ENCODE data around the gene OR9Q1.
A peak's percentile ranks its signal among the peaks of the same experiment; 100 is the strongest.

Gene OR9Q1

DNA sequence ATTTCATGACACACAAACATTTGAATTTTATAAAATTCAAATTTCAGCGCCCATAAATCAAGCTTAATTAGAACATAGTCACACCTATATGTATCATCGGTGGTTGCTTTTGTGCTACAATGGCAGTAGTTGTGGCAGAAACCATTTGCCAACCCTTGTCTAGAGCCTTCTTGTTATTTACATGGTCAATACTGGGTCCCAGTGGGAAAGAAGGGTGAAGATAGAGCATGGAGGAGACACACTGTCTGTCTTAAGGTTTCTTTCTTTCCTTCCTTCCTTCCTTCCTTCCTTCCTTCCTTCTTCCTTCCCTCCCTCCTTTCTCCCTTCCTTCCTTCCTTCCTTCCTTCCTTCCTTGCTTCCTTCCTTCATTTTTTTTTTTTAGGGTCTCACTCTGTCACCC is 10.8 kb downstream of the OR9Q1 start:
- DNase-seq (ENCODE audit: low read depth) = no peak

DNA sequence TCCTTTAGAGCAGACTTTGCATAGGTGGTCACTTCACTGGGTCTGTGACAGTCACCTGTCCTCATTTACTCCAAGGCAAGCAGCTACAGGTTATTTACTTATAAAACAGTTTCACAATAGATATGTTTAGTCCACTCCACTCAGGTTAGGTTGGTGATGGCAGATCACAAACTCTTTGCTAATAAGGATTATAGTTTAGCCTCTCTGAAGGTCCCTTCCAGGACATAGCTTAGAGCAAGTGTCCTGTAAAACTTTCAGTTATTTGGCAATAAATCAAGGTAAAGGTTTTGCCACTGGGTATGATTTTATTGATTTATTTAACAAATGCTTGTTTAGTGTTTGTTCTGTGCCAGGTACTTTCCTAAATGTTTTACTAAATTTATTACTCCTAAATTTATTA is 15.9 kb downstream of the OR9Q1 start:
- no peak for DNase-seq (ENCODE audit: low read depth)

DNA sequence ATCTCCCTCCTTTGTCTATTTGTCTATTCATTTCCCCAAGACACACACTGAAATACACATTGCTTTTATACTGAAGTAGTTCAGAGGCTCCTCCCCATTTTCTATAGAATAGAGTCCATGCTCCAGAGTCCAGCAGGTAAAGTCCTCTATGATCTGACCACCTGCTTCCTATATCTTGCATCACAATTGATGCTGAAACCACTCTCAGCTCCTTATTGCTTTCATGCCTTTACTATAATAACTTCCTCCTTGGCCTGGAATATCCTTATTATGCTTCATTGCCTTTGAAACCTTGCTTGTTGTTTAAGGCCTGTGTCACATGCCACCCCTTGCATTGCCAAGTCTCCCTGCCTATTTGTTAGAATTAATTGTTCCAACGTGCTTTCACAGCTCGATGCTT is 19.7 kb downstream of the OR9Q1 start:
- DNase-seq (ENCODE audit: low read depth) = no peak

- no peak for DNase-seq (ENCODE audit: low read depth)
Observed at GRCh38 chr11:58046231-58046630, 22.6 kb downstream of the OR9Q1 start.

DNA sequence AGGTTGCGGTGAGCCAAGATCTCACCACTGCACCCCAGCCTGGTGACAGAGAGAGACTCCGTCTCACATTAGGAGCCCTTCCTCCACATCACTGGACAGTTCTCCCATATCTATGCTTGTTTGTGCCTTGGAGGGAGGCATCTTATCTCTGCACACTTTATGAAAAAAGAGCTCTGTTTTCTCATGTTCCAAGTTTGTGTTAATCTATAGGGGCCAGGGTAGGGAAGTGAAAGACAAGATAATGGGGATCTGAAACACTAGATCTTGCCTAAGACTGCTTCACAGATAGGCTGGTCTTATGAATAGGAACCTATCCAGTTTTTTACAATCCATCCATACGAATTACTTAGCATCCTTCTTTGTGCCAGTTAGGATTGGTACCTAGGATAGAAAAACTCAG is 24.1 kb downstream of the OR9Q1 start:
- DNase-seq (ENCODE audit: low read depth) = no peak

DNA sequence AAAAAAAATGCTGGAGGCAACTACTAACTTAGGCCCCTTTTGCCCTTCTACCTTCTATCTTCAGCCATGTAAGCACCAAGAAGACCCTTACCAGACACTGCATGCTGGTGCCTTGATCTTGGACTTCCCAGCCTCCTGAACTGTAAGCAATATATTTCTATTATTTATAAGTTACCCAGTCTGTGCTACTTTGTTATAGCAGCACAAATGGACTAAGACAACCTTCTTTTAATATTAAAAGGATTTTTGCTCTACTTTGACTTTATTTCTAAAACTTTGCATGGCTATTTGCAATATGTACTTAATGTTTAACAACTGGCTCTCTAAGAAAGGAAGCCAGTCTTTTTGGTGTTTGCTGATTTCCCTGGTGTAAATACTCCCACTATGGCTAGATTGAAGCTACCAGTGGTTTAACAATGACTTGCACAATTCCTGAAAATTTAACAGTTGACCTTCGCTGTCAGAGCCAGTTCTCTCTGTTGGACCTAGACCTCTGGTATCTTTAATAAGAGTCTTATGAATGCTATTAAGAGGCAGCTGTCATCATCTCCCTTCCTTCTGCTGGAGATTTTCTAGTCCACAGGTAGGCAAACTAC is 32.2 kb downstream of the OR9Q1 start:
- DNase-seq (ENCODE audit: low read depth) = no peak

DNA sequence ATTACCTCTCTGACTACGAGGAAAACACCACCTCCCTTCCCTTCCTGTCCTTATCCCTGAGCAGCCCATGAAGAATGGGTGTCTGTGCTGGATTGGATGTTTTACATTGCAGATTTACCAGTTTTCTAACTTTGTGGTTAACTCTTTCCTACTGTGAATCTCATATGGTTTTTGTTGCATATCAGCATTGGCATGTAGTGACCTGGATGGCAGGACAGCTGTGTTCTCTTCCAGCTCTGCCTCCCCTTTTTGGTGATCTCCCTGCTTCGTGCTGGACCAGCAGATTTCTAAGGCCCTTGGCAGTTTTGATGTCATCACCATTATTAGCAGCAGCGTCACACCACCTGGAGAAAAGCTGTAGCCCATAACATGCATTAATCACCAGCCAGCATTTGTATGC is 33.8 kb downstream of the OR9Q1 start:
- DNase-seq (ENCODE audit: low read depth) = peak; percentile 68

- no peak for DNase-seq (ENCODE audit: low read depth)
Observed at GRCh38 chr11:58058276-58059006, 34.8 kb downstream of the OR9Q1 start.

- peak; percentile 97 for DNase-seq (ENCODE audit: low read depth)
Observed at GRCh38 chr11:58059007-58059350, 35.3 kb downstream of the OR9Q1 start.

GRCh38 chr11:58060535-58060934 is 36.9 kb downstream of the OR9Q1 start:
- no peak for DNase-seq (ENCODE audit: low read depth)

GRCh38 chr11:58060939-58061672 is 37.4 kb downstream of the OR9Q1 start:
- DNase-seq (ENCODE audit: low read depth) = peak; percentile 41

DNA sequence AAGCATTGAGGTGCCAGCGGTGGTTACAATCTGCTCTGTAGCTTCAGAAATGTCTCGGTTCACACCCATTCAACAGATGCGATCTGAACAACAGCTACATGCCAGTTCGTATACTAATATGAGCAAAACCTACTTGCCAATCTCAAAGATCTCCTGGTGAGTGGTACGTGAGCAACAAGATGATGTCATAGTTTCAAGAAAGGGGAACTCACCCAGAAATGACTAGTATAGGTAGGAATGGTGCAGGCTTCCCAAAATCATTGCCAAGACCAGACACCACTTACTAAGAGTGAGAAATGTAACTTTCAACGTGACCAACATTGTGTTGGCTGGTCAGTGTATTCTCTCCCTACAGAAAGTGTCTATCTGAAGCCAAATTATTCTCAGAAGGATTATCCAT is 38.1 kb downstream of the OR9Q1 start:
- DNase-seq (ENCODE audit: low read depth) = peak; percentile 83

GRCh38 chr11:58067685-58068084 is 44.0 kb downstream of the OR9Q1 start:
- no peak for DNase-seq (ENCODE audit: low read depth)

GRCh38 chr11:58068655-58069054 is 45.0 kb downstream of the OR9Q1 start:
- DNase-seq (ENCODE audit: low read depth) = no peak

DNA sequence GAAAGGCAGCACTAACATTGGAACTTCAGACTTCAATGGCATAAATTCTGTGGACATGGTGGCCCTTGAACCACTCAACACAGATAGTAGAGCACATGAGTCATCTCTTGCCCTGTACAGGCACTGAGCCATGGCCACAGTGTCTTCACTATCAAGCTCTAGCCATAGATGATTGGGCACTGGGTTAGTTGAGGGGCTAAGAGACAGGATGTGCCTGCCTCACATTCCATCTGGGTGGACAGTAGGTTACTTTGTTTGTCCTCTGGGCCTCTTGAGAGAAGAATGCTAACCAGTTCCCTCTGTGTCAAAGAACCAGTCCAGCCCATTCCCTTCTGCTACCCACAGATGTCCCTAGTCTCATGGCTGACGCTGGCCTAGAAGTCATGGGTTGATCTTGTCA is 46.9 kb downstream of the OR9Q1 start:
- DNase-seq (ENCODE audit: low read depth) = no peak

DNA sequence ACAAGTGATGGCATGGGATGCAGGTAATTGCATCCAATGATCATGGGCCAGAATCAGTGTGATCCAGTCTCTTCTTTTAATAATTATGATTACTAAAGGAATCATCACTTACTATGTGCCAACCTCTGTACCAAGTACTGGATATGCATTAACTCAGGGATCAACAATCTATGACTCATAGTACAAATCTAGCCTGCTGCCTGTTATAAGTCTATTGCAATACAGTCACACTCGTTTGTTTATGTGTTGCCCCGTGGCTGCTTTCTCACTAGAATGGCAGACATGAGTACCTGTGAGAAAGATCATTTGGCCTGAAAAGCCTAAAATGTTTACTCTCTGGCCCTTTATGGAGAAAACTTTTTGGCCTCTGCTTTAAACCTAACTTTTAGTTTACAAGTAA is 52.1 kb downstream of the OR9Q1 start:
- peak; percentile 92 for DNase-seq (ENCODE audit: low read depth)

- DNase-seq (ENCODE audit: low read depth) = no peak
Observed at GRCh38 chr11:58086528-58086927, 62.8 kb downstream of the OR9Q1 start.

DNA sequence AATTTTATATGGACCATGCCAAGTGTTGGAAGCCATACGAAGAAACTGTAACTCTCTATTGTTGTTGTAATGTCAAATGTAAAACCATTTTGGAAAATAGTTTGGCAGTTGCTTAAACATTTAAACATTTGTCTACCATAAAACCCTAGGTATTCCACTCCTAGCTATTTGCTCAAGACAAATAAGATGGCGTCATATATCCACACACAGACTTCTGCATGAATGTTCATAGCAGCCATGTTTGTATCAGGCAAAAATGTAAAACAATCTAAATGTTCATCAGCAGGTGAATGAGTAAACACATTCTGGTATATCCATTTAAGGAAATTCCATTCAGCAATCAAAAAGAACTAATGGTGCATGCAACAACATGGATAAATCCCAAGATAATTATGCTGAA is 73.8 kb downstream of the OR9Q1 start:
- DNase-seq (ENCODE audit: low read depth) = no peak

- no peak for DNase-seq (ENCODE audit: low read depth)
Observed at GRCh38 chr11:58121096-58121495, 97.4 kb downstream of the OR9Q1 start.

- DNase-seq (ENCODE audit: low read depth) = no peak
Observed at GRCh38 chr11:58125469-58125868, 101.8 kb downstream of the OR9Q1 start, which contains the start of gene OR9I1. TSS of gene OR9I1 (minus strand) at chr11:58125530. CDS start at chr11:58119444, 6,086 bp downstream.

DNA sequence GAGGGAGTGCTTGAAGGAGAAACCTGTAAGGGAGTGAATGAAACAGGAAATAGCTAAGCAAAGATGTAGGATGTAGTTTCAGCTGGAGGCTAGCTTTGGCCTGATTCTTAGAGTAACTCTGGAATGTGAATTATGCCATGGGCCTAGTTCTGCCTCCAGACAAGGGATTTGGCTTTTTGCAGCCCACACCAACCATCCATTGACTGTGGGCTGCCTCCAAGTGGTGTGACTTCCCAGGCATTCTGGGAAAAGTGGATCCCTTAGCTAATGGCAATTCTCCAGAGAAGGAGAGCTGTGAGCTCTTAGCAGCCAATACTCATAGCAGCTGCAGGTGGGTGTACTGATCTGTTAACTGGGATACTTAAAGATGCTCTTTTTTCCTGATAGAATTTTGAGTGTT is 103.7 kb downstream of the OR9Q1 start:
- DNase-seq (ENCODE audit: low read depth) = no peak

- no peak for DNase-seq (ENCODE audit: low read depth)
Observed at GRCh38 chr11:58133309-58134076, 109.8 kb downstream of the OR9Q1 start.

GRCh38 chr11:58134151-58134550 is 110.5 kb downstream of the OR9Q1 start:
- no peak for DNase-seq (ENCODE audit: low read depth)

All from amniotic epithelial cell (primary cell).